HEK293 (cell line): ENCODE measurements around the gene KLC1.

ENCODE experiments used
- CTCF ChIA-PET: fragments of 350-600 bp; formaldehyde crosslinking; extraction: SDS; loops from one replicate; lab custom pipeline; 2021; ENCODE audit warnings: antibody characterized with exemption; lab: Yijun Ruan, JAX
- POLR2A ChIA-PET: fragments of 300-600 bp; formaldehyde crosslinking; extraction: SDS; loops from one replicate; lab custom pipeline; 2020; ENCODE audit warnings: antibody characterized with exemption, inconsistent platforms; lab: Yijun Ruan, JAX
- H3K27ac ChIP-seq: fragments of 200-500 bp; sonication (Bioruptor generic); 2 replicates; pipeline ENCODE4 v1.5.1; 2014; ENCODE audit warnings: low read depth, low read length, control low read depth, inconsistent platforms; ENCODE audit errors: extremely low read depth
- H3K36me3 ChIP-seq, 2 experiments: fragments of 200-500 bp in 1 of 2; sonication (Bioruptor generic) in 1 of 2; 1 replicate in 1 of 2; 2 replicates in 1 of 2; pipeline ENCODE4 v1.5.1; 2014 to 2017; ENCODE audit warnings: inconsistent platforms in 2 of 2, low read length in 2 of 2; ENCODE audit not compliant: control insufficient read depth in 2 of 2, insufficient read depth in 1 of 2
- H3K4me1 ChIP-seq: fragments of 200-500 bp; sonication (Bioruptor generic); 2 replicates; pipeline ENCODE4 v1.5.1; 2014; ENCODE audit warnings: mild to moderate bottlenecking, low read length, inconsistent platforms; ENCODE audit not compliant: control insufficient read depth, insufficient read depth
- H3K4me3 ChIP-seq: 2 replicates; pipeline ENCODE4 v1.5.1; 2011; ENCODE audit warnings: low read depth, mild to moderate bottlenecking, control low read depth, low read length, moderate library complexity
- H3K9me3 ChIP-seq: fragments of 200-500 bp; sonication (Bioruptor generic); 2 replicates; pipeline ENCODE4 v1.5.1; 2014; ENCODE audit warnings: low read depth, low read length, inconsistent platforms; ENCODE audit not compliant: control insufficient read depth, insufficient read depth
- GLIS1 ChIP-seq: fragments of 450-650 bp; formaldehyde crosslinking; IDR thresholded peaks from 2 replicates; pipeline ENCODE4 v1.5.1; 2016; ENCODE audit warnings: missing biosample characterization, missing genetic modification characterization
- HOXD13 ChIP-seq: sonication (generic); formaldehyde crosslinking; IDR thresholded peaks from 2 replicates; pipeline ENCODE4 v1.8.0; 2022; ENCODE audit warnings: missing genetic modification reagents, borderline replicate concordance
- OVOL3 ChIP-seq: fragments of 450-650 bp; formaldehyde crosslinking; IDR thresholded peaks from 2 replicates; pipeline ENCODE4 v1.5.1; 2016; ENCODE audit warnings: missing biosample characterization, missing genetic modification characterization
- PRDM1 ChIP-seq: fragments of 450-650 bp; formaldehyde crosslinking; IDR thresholded peaks from 2 replicates; pipeline ENCODE4; 2016; ENCODE audit warnings: missing biosample characterization, missing genetic modification characterization
- PRDM6 ChIP-seq: fragments of 450-650 bp; formaldehyde crosslinking; IDR thresholded peaks from 2 replicates; pipeline ENCODE4 v1.5.1; 2017; ENCODE audit warnings: missing biosample characterization, missing genetic modification characterization
- REPIN1 ChIP-seq: fragments of 450-650 bp; formaldehyde crosslinking; IDR thresholded peaks from 2 replicates; pipeline ENCODE4 v1.5.1; 2017; ENCODE audit warnings: missing biosample characterization, missing genetic modification characterization, low read depth
- SCRT2 ChIP-seq: fragments of 450-650 bp; formaldehyde crosslinking; IDR thresholded peaks from 2 replicates; pipeline ENCODE4 v1.5.1; 2016; ENCODE audit warnings: missing biosample characterization, missing genetic modification characterization
- SP7 ChIP-seq: fragments of 450-650 bp; formaldehyde crosslinking; IDR thresholded peaks from 2 replicates; pipeline ENCODE4 v1.5.1; 2016; ENCODE audit warnings: missing biosample characterization, missing genetic modification characterization
- YY1 ChIP-seq: fragments of 450-650 bp; formaldehyde crosslinking; IDR thresholded peaks from 2 replicates; pipeline ENCODE4 v1.5.1; 2018; ENCODE audit warnings: missing biosample characterization, missing genetic modification characterization
- ZBTB21 ChIP-seq: fragments of 450-650 bp; formaldehyde crosslinking; IDR thresholded peaks from 2 replicates; pipeline ENCODE4 v1.5.1; 2017; ENCODE audit warnings: missing biosample characterization, missing genetic modification characterization
- ZFP69B ChIP-seq: fragments of 450-650 bp; formaldehyde crosslinking; IDR thresholded peaks from 2 replicates; pipeline ENCODE4 v1.5.1; 2016; ENCODE audit warnings: missing biosample characterization, missing genetic modification characterization
- ZNF2 ChIP-seq: fragments of 450-650 bp; formaldehyde crosslinking; IDR thresholded peaks from 2 replicates; pipeline ENCODE4 v1.5.1; 2016; ENCODE audit warnings: missing biosample characterization, missing genetic modification characterization
- ZNF223 ChIP-seq: fragments of 450-650 bp; formaldehyde crosslinking; IDR thresholded peaks from 2 replicates; pipeline ENCODE4 v1.5.1; 2016; ENCODE audit warnings: missing biosample characterization, missing genetic modification characterization
- ZNF23 ChIP-seq: fragments of 450-650 bp; formaldehyde crosslinking; IDR thresholded peaks from 2 replicates; pipeline ENCODE4 v1.5.1; 2016; ENCODE audit warnings: missing biosample characterization, missing genetic modification characterization, borderline replicate concordance
- ZNF24 ChIP-seq: fragments of 450-650 bp; formaldehyde crosslinking; IDR thresholded peaks from 2 replicates; pipeline ENCODE4 v1.5.1; 2016; ENCODE audit warnings: missing biosample characterization, missing genetic modification characterization
- ZNF362 ChIP-seq: fragments of 450-650 bp; formaldehyde crosslinking; IDR thresholded peaks from 2 replicates; pipeline ENCODE4 v1.5.1; 2016; ENCODE audit warnings: missing biosample characterization, missing genetic modification characterization
- ZNF488 ChIP-seq: fragments of 450-650 bp; formaldehyde crosslinking; IDR thresholded peaks from 2 replicates; pipeline ENCODE4 v1.5.1; 2016; ENCODE audit warnings: missing biosample characterization, missing genetic modification characterization
- ZNF558 ChIP-seq: fragments of 450-650 bp; formaldehyde crosslinking; IDR thresholded peaks from 2 replicates; pipeline ENCODE4 v1.5.1; 2016; ENCODE audit warnings: missing biosample characterization, missing genetic modification characterization
- ZNF580 ChIP-seq: fragments of 450-650 bp; formaldehyde crosslinking; IDR thresholded peaks from 2 replicates; pipeline ENCODE4 v1.5.1; 2016; ENCODE audit warnings: missing biosample characterization, missing genetic modification characterization
- ZNF621 ChIP-seq: fragments of 450-650 bp; formaldehyde crosslinking; IDR thresholded peaks from 2 replicates; pipeline ENCODE4 v1.5.1; 2017; ENCODE audit warnings: missing biosample characterization, missing genetic modification characterization
- ZNF791 ChIP-seq: fragments of 450-650 bp; formaldehyde crosslinking; IDR thresholded peaks from 2 replicates; pipeline ENCODE4 v1.5.1; 2016; ENCODE audit warnings: missing biosample characterization, missing genetic modification characterization

Gene KLC1

GRCh38 chr14:103727313-103727980 is 98.4 kb downstream of the KLC1 start:
- Histone ChIP-seq H3K27ac (no peak overlapping the region), H3K9me3 (no peaks in the 10 kb centered on the region), H3K4me3 (no peak overlapping the region), H3K36me3 (peaks cover 0 to 53% of the 10 kb centered on the region in 2 experiments; a peak in 2 of 3 replicates), H3K4me1 (no peaks in the 10 kb centered on the region)
- CTCF ChIA-PET, result no interaction called here
- POLR2A ChIA-PET, result interaction anchor here (0.5 kb wide), 1 partner anchor 792 kb away, joined by 3 read pairs; no protein-coding TSS in a partner anchor
- TF ChIP-seq SCRT2 (tag by site-specific recombination), result peak; percentile 46; the same call in 1 of the 2 replicates
- no peak for TF ChIP-seq ZNF621 (tag by site-specific recombination)

GRCh38 chr14:103728141-103728540 is 99.1 kb downstream of the KLC1 start:
- CTCF ChIA-PET, result no interaction called here
- no peak overlapping the region for H3K27ac ChIP-seq
- TF ChIP-seq ZNF23 (tag by site-specific recombination) (no peak), ZNF362 (tag by site-specific recombination) (no peak), ZNF488 (tag by site-specific recombination) (no peak), ZNF223 (tag by site-specific recombination) (no peak), ZNF2 (tag by site-specific recombination) (no peak), ZNF580 (tag by site-specific recombination) (no peak)
- no peak overlapping the region for H3K4me3 ChIP-seq
- no peaks in the 10 kb centered on the region for H3K4me1 ChIP-seq
- no peaks in the 10 kb centered on the region for H3K9me3 ChIP-seq
- H3K36me3 ChIP-seq, result peaks cover 0 to 60% of the 10 kb centered on the region in 2 experiments; a peak in 2 of 3 replicates
- POLR2A ChIA-PET, result no interaction called here

- H3K27ac ChIP-seq, result no peak overlapping the region
- H3K4me3 ChIP-seq, result no peak overlapping the region
- no peaks in the 10 kb centered on the region for H3K9me3 ChIP-seq
- POLR2A ChIA-PET, result no interaction called here
- TF ChIP-seq ZNF24 (no peak), PRDM1 (tag by site-specific recombination) (no peak), YY1 (tag by site-specific recombination) (no peak), SP7 (tag by site-specific recombination) (no peak), ZNF558 (tag by site-specific recombination) (no peak)
- TF ChIP-seq, all 188 proteins: peak for 0
- peaks cover 0 to 65% of the 10 kb centered on the region in 2 experiments; a peak in 2 of 3 replicates for H3K36me3 ChIP-seq
- no peaks in the 10 kb centered on the region for H3K4me1 ChIP-seq
- CTCF ChIA-PET, result no interaction called here
Measured at GRCh38 chr14:103728721-103729120, 99.7 kb downstream of the KLC1 start.

GRCh38 chr14:103729496-103730448 is 100.8 kb downstream of the KLC1 start:
- Histone ChIP-seq H3K36me3 (peaks cover 0 to 75% of the 10 kb centered on the region in 2 experiments; a peak in 2 of 3 replicates), H3K27ac (no peak overlapping the region), H3K4me3 (no peak overlapping the region), H3K4me1 (no peaks in the 10 kb centered on the region), H3K9me3 (no peaks in the 10 kb centered on the region)
- CTCF ChIA-PET, result no interaction called here
- POLR2A ChIA-PET, result no interaction called here
- TF ChIP-seq OVOL3 (no peak), HOXD13 (CRISPR knock-in tag) (no peak), ZNF791 (tag by site-specific recombination) (no peak), REPIN1 (no peak), ZBTB21 (tag by site-specific recombination) (no peak), PRDM6 (tag by site-specific recombination) (no peak), GLIS1 (tag by site-specific recombination) (no peak), ZFP69B (tag by site-specific recombination) (no peak)
